ENCODE results near the gene CAB39.

CAB39 gene

GRCh38 chr2:230778350-230779063 lies 65.9 kb downstream of the CAB39 start:
- Histone ChIP-seq H3K4me3 (ENCODE audit: low read length) (no peak overlapping the region), H3K9me3 (ENCODE audit: control insufficient read depth, insufficient read depth, low read length) (no peaks in the 10 kb centered on the region), H3K4me1 (ENCODE audit: control insufficient read depth, insufficient read depth, low read length) (no peaks in the 10 kb centered on the region), H3K27ac (ENCODE audit: low read length) (no peak overlapping the region), H3K27me3 (ENCODE audit: control insufficient read depth, insufficient read depth, low read length) (no peaks in the 10 kb centered on the region), H3K36me3 (ENCODE audit: control insufficient read depth, insufficient read depth, low read length) (no peaks in the 10 kb centered on the region)
- no peak for DNase-seq (ENCODE audit: low read depth, low spot score)
- WGBS (ENCODE audit: insufficient coverage, insufficient read length) = no CpG with 5 or more reads among the region's 8 CpGs

- Histone ChIP-seq H3K36me3 (ENCODE audit: control insufficient read depth, insufficient read depth, low read length) (no peaks in the 10 kb centered on the region), H3K9me3 (ENCODE audit: control insufficient read depth, insufficient read depth, low read length) (no peaks in the 10 kb centered on the region), H3K4me1 (ENCODE audit: control insufficient read depth, insufficient read depth, low read length) (no peaks in the 10 kb centered on the region), H3K27me3 (ENCODE audit: control insufficient read depth, insufficient read depth, low read length) (no peaks in the 10 kb centered on the region), H3K27ac (ENCODE audit: low read length) (no peak overlapping the region), H3K4me3 (ENCODE audit: low read length) (no peak overlapping the region)
- WGBS (ENCODE audit: insufficient coverage, insufficient read length) = no CpG with 5 or more reads among the region's 3 CpGs
- DNase-seq (ENCODE audit: low read depth, low spot score) = no peak
Measured at GRCh38 chr2:230779126-230779525, 66.5 kb downstream of the CAB39 start.

- Histone ChIP-seq H3K4me3 (ENCODE audit: low read length) (no peak overlapping the region), H3K4me1 (ENCODE audit: control insufficient read depth, insufficient read depth, low read length) (no peaks in the 10 kb centered on the region), H3K36me3 (ENCODE audit: control insufficient read depth, insufficient read depth, low read length) (no peaks in the 10 kb centered on the region), H3K27ac (ENCODE audit: low read length) (no peak overlapping the region), H3K9me3 (ENCODE audit: control insufficient read depth, insufficient read depth, low read length) (no peaks in the 10 kb centered on the region), H3K27me3 (ENCODE audit: control insufficient read depth, insufficient read depth, low read length) (no peaks in the 10 kb centered on the region)
- DNase-seq (ENCODE audit: low read depth, low spot score) = no peak
- WGBS (ENCODE audit: insufficient coverage, insufficient read length) = no CpG with 5 or more reads among the region's 1 CpG
Measured at GRCh38 chr2:230779607-230780006, 67.0 kb downstream of the CAB39 start.

- no CpG with 5 or more reads among the region's 5 CpGs for WGBS (ENCODE audit: insufficient coverage, insufficient read length)
- Histone ChIP-seq H3K27me3 (ENCODE audit: control insufficient read depth, insufficient read depth, low read length) (no peaks in the 10 kb centered on the region), H3K4me3 (ENCODE audit: low read length) (no peak overlapping the region), H3K4me1 (ENCODE audit: control insufficient read depth, insufficient read depth, low read length) (0 out of 2 replicates have a peak, but pooled peaks cover 1% of the 10 kb centered on the region), H3K27ac (ENCODE audit: low read length) (no peak overlapping the region), H3K9me3 (ENCODE audit: control insufficient read depth, insufficient read depth, low read length) (no peaks in the 10 kb centered on the region), H3K36me3 (ENCODE audit: control insufficient read depth, insufficient read depth, low read length) (no peaks in the 10 kb centered on the region)
- no peak for DNase-seq (ENCODE audit: low read depth, low spot score)
Measured at GRCh38 chr2:230781130-230781797, 68.6 kb downstream of the CAB39 start.

GRCh38 chr2:230783101-230783500 lies 70.5 kb downstream of the CAB39 start:
- H3K4me3 ChIP-seq (ENCODE audit: low read length) = no peak overlapping the region
- no peak for DNase-seq (ENCODE audit: low read depth, low spot score)
- H3K27me3 ChIP-seq (ENCODE audit: control insufficient read depth, insufficient read depth, low read length) = no peaks in the 10 kb centered on the region
- WGBS (ENCODE audit: insufficient coverage, insufficient read length) = no CpG with 5 or more reads among the region's 5 CpGs
- H3K9me3 ChIP-seq (ENCODE audit: control insufficient read depth, insufficient read depth, low read length) = no peaks in the 10 kb centered on the region
- 0 out of 2 replicates have a peak, but pooled peaks cover 1% of the 10 kb centered on the region for H3K4me1 ChIP-seq (ENCODE audit: control insufficient read depth, insufficient read depth, low read length)
- H3K27ac ChIP-seq (ENCODE audit: low read length) = no peak overlapping the region
- H3K36me3 ChIP-seq (ENCODE audit: control insufficient read depth, insufficient read depth, low read length) = no peaks in the 10 kb centered on the region

- Histone ChIP-seq H3K9me3 (ENCODE audit: control insufficient read depth, insufficient read depth, low read length) (no peaks in the 10 kb centered on the region), H3K4me3 (ENCODE audit: low read length) (no peak overlapping the region), H3K27ac (ENCODE audit: low read length) (no peak overlapping the region), H3K36me3 (ENCODE audit: control insufficient read depth, insufficient read depth, low read length) (no peaks in the 10 kb centered on the region), H3K27me3 (ENCODE audit: control insufficient read depth, insufficient read depth, low read length) (no peaks in the 10 kb centered on the region), H3K4me1 (ENCODE audit: control insufficient read depth, insufficient read depth, low read length) (0 out of 2 replicates have a peak, but pooled peaks cover 1% of the 10 kb centered on the region)
- no peak for DNase-seq (ENCODE audit: low read depth, low spot score)
- WGBS (ENCODE audit: insufficient coverage, insufficient read length) = no CpG with 5 or more reads among the region's 4 CpGs
Measured at GRCh38 chr2:230784795-230785194, 72.2 kb downstream of the CAB39 start.

GRCh38 chr2:230785346-230785745 lies 72.7 kb downstream of the CAB39 start:
- no peak overlapping the region for H3K4me3 ChIP-seq (ENCODE audit: low read length)
- no CpG with 5 or more reads among the region's 6 CpGs for WGBS (ENCODE audit: insufficient coverage, insufficient read length)
- H3K27me3 ChIP-seq (ENCODE audit: control insufficient read depth, insufficient read depth, low read length) = no peaks in the 10 kb centered on the region
- no peak for DNase-seq (ENCODE audit: low read depth, low spot score)
- H3K9me3 ChIP-seq (ENCODE audit: control insufficient read depth, insufficient read depth, low read length) = no peaks in the 10 kb centered on the region
- H3K27ac ChIP-seq (ENCODE audit: low read length) = no peak overlapping the region
- H3K36me3 ChIP-seq (ENCODE audit: control insufficient read depth, insufficient read depth, low read length) = no peaks in the 10 kb centered on the region
- H3K4me1 ChIP-seq (ENCODE audit: control insufficient read depth, insufficient read depth, low read length) = 0 out of 2 replicates have a peak, but pooled peaks cover 1% of the 10 kb centered on the region

GRCh38 chr2:230787101-230787500 lies 74.5 kb downstream of the CAB39 start:
- Histone ChIP-seq H3K27ac (ENCODE audit: low read length) (no peak overlapping the region), H3K4me3 (ENCODE audit: low read length) (no peak overlapping the region), H3K27me3 (ENCODE audit: control insufficient read depth, insufficient read depth, low read length) (no peaks in the 10 kb centered on the region), H3K36me3 (ENCODE audit: control insufficient read depth, insufficient read depth, low read length) (no peaks in the 10 kb centered on the region), H3K4me1 (ENCODE audit: control insufficient read depth, insufficient read depth, low read length) (0 out of 2 replicates have a peak, but pooled peaks cover 1% of the 10 kb centered on the region), H3K9me3 (ENCODE audit: control insufficient read depth, insufficient read depth, low read length) (no peaks in the 10 kb centered on the region)
- no CpG with 5 or more reads among the region's 2 CpGs for WGBS (ENCODE audit: insufficient coverage, insufficient read length)
- DNase-seq (ENCODE audit: low read depth, low spot score) = no peak

- H3K27ac ChIP-seq (ENCODE audit: low read length) = no peak overlapping the region
- WGBS (ENCODE audit: insufficient coverage, insufficient read length) = no CpG with 5 or more reads among the region's 3 CpGs
- no peaks in the 10 kb centered on the region for H3K27me3 ChIP-seq (ENCODE audit: control insufficient read depth, insufficient read depth, low read length)
- H3K36me3 ChIP-seq (ENCODE audit: control insufficient read depth, insufficient read depth, low read length) = no peaks in the 10 kb centered on the region
- H3K4me1 ChIP-seq (ENCODE audit: control insufficient read depth, insufficient read depth, low read length) = 0 out of 2 replicates have a peak, but pooled peaks cover 1% of the 10 kb centered on the region
- H3K9me3 ChIP-seq (ENCODE audit: control insufficient read depth, insufficient read depth, low read length) = no peaks in the 10 kb centered on the region
- no peak for DNase-seq (ENCODE audit: low read depth, low spot score)
- no peak overlapping the region for H3K4me3 ChIP-seq (ENCODE audit: low read length)
Measured at GRCh38 chr2:230788554-230789175, 76.0 kb downstream of the CAB39 start.

GRCh38 chr2:230790981-230791380 lies 78.3 kb downstream of the CAB39 start:
- Histone ChIP-seq H3K27me3 (ENCODE audit: control insufficient read depth, insufficient read depth, low read length) (no peaks in the 10 kb centered on the region), H3K27ac (ENCODE audit: low read length) (no peak overlapping the region), H3K4me3 (ENCODE audit: low read length) (no peak overlapping the region), H3K9me3 (ENCODE audit: control insufficient read depth, insufficient read depth, low read length) (no peaks in the 10 kb centered on the region), H3K4me1 (ENCODE audit: control insufficient read depth, insufficient read depth, low read length) (no peaks in the 10 kb centered on the region), H3K36me3 (ENCODE audit: control insufficient read depth, insufficient read depth, low read length) (no peaks in the 10 kb centered on the region)
- no CpG with 5 or more reads among the region's 1 CpG for WGBS (ENCODE audit: insufficient coverage, insufficient read length)
- DNase-seq (ENCODE audit: low read depth, low spot score) = no peak

Data from iPS DF 6.9 (cell line).